NCI-H2227 (cell line): ENCODE data around the gene ALCAM.
"Not testable (repeated sequence)": the region's sequence is repeated elsewhere in the genome, so short reads cannot be mapped to it uniquely, and the experiment has no call there.

Experiments used
- DNase-seq: peaks from one replicate; lab custom pipeline; 2025; ENCODE audit not compliant: unreplicated experiment; lab: John Stamatoyannopoulos, UW

Gene ALCAM

GRCh38 chr3:105387122-105387751 is 20.5 kb downstream of the ALCAM start:
- DNase-seq, result no peak

GRCh38 chr3:105388176-105388575 is 21.5 kb downstream of the ALCAM start:
- no peak for DNase-seq

- DNase-seq, result not testable (repeated sequence)
Measured at GRCh38 chr3:105389759-105390158, 23.1 kb downstream of the ALCAM start.

- DNase-seq, result not testable (repeated sequence)
Measured at GRCh38 chr3:105392598-105392997, 25.9 kb downstream of the ALCAM start.

GRCh38 chr3:105394177-105394576 is 27.5 kb downstream of the ALCAM start:
- DNase-seq, result no peak

GRCh38 chr3:105397974-105398373 is 31.3 kb downstream of the ALCAM start:
- DNase-seq, result no peak

- no peak for DNase-seq
Measured at GRCh38 chr3:105398437-105398836, 31.7 kb downstream of the ALCAM start.

- no peak for DNase-seq
Measured at GRCh38 chr3:105399062-105399461, 32.4 kb downstream of the ALCAM start.

- no peak for DNase-seq
Measured at GRCh38 chr3:105399611-105400010, 32.9 kb downstream of the ALCAM start.

GRCh38 chr3:105401254-105401653 is 34.5 kb downstream of the ALCAM start:
- DNase-seq, result no peak

- DNase-seq, result no peak
Measured at GRCh38 chr3:105401691-105402149, 35.0 kb downstream of the ALCAM start.

- DNase-seq, result no peak
Measured at GRCh38 chr3:105402287-105402801, 35.6 kb downstream of the ALCAM start.

- not testable (repeated sequence) for DNase-seq
Measured at GRCh38 chr3:105403034-105403433, 36.3 kb downstream of the ALCAM start.

GRCh38 chr3:105406268-105406667 is 39.6 kb downstream of the ALCAM start:
- DNase-seq, result no peak

- DNase-seq, result no peak
Measured at GRCh38 chr3:105409364-105409763, 42.7 kb downstream of the ALCAM start.

GRCh38 chr3:105413343-105413887 is 46.7 kb downstream of the ALCAM start:
- no peak for DNase-seq

GRCh38 chr3:105414841-105415240 is 48.1 kb downstream of the ALCAM start:
- no peak for DNase-seq

- no peak for DNase-seq
Measured at GRCh38 chr3:105415951-105416350, 49.2 kb downstream of the ALCAM start.

- DNase-seq, result no peak
Measured at GRCh38 chr3:105417525-105418289, 51.0 kb downstream of the ALCAM start.

- no peak for DNase-seq
Measured at GRCh38 chr3:105422645-105423044, 55.9 kb downstream of the ALCAM start.

GRCh38 chr3:105423397-105423796 is 56.7 kb downstream of the ALCAM start:
- no peak for DNase-seq
